Measurements from ENCODE around the gene TMEM253.

GRCh38 chr14:21106498-21107282, 5.8 kb downstream of the TMEM253 start:
- peak; percentile 85 for TF ChIP-seq RAD21 (IDR thresholded peaks at IDR 0.05; ENCODE audit: low read length)
- TF ChIP-seq EP300 (IDR thresholded peaks at IDR 0.05; ENCODE audit: borderline replicate concordance in 1 of 2, low read depth in 1 of 2, low read length in 1 of 2): no peak
- no peak for TF ChIP-seq POLR2AphosphoS5 (IDR thresholded peaks at IDR 0.05; ENCODE audit: low read depth, low read length)
- TF ChIP-seq CTCF (IDR thresholded peaks at IDR 0.05): peak; percentile 95
- no peak for TF ChIP-seq USF2 (IDR thresholded peaks at IDR 0.05; ENCODE audit: borderline replicate concordance, low read depth, low read length)
- TF ChIP-seq ZBTB33 (IDR thresholded peaks at IDR 0.05; ENCODE audit: borderline replicate concordance, low read depth): no peak
- no peak for TF ChIP-seq FOXJ3 (CRISPR knock-in tag; IDR thresholded peaks at IDR 0.05)
- TF ChIP-seq RCOR1 (IDR thresholded peaks at IDR 0.05; ENCODE audit: low read length): no peak
- TF ChIP-seq TAF1 (IDR thresholded peaks at IDR 0.05; ENCODE audit: borderline replicate concordance, low read depth, low read length): no peak
